Breast epithelium (tissue), 4 donors: ENCODE results near the gene RASEF. TPM values are rescaled to one million over a fixed set of nuclear protein-coding genes. Genes with fewer than 3 reads are reported as not detected.

Experiments used
- DNase-seq, 2 donors: peaks; one replicate each; pipeline ENCODE4 v3.0.0-alpha.2; 2019; ENCODE audit warnings: low spot score in 2 of 2
- H3K27ac ChIP-seq, 2 donors: fragments of 200-600 bp; sonication (generic) in 1 of 2; one replicate each; pipeline ENCODE4 v1.5.1; 2016 to 2019; ENCODE audit warnings: mild to moderate bottlenecking in 1 of 2
- H3K27me3 ChIP-seq, 2 donors: fragments of 200-600 bp; sonication (generic) in 1 of 2; one replicate each; pipeline versions ENCODE4 v1.5.1 to v1.6.0; 2017 to 2019; ENCODE audit warnings: control low read depth in 1 of 2, mild to moderate bottlenecking in 1 of 2
- H3K36me3 ChIP-seq: fragments of 200-600 bp; one replicate; pipeline ENCODE4 v1.5.1; 2019
- H3K4me1 ChIP-seq, 2 donors: fragments of 200-600 bp; sonication (generic); one replicate each; pipeline ENCODE4 v1.5.1; 2016 to 2019; ENCODE audit warnings: control low read depth in 1 of 2
- H3K4me3 ChIP-seq, 3 donors: fragments of 200-600 bp; sonication (generic); 1 replicate in 2 of 3; 2 replicates in 1 of 3; pipeline ENCODE4 v1.5.1; 2016 to 2019; ENCODE audit warnings: mild to moderate bottlenecking in 3 of 3, moderate library complexity in 2 of 3
- H3K9me3 ChIP-seq, 2 donors: fragments of 200-600 bp; sonication (generic) in 1 of 2; one replicate each; pipeline ENCODE4 v1.5.1; 2016 to 2019; ENCODE audit warnings: control low read depth in 1 of 2
- CTCF ChIP-seq, 3 donors: fragments of 450-650 bp; IDR thresholded peaks; one replicate each; pipeline ENCODE4 v1.5.1; 2016 to 2017; ENCODE audit warnings: antibody characterized with exemption in 3 of 3, mild to moderate bottlenecking in 3 of 3, moderate library complexity in 3 of 3
- POLR2A ChIP-seq: fragments of 450-650 bp; IDR thresholded peaks from one replicate; pipeline ENCODE4 v1.6.1; 2016; ENCODE audit warnings: antibody characterized with exemption, mild to moderate bottlenecking, moderate library complexity
- POLR2AphosphoS5 ChIP-seq, 3 donors: sonication (generic); formaldehyde crosslinking; IDR thresholded peaks; one replicate each; pipeline ENCODE4 v1.6.1; 2017; ENCODE audit warnings: antibody characterized with exemption in 3 of 3
- intact Hi-C: fragments of 100-400 bp; cut with DNase I; formaldehyde crosslinking; loops from one replicate; pipeline ENCODE4 v1.15.1; 2023; ENCODE audit warnings: low total_unique reads
- total RNA-seq, 3 donors: library from RNA; depleted of rRNA; stranded (reverse); fragments of >200 nt; gene quantifications; one replicate each; pipeline ENCODE4 v1.1.0, GENCODE V29; 2016

RASEF gene
- total RNA-seq, 3 donors from 2014 or later, result 39.3 to 50.1 TPM; not detected in 1

- Histone ChIP-seq H3K36me3 (no peaks in the 10 kb centered on the region), H3K4me1 (no peaks in the 10 kb centered on the region), H3K27me3 (no peaks in the 10 kb centered on the region), H3K9me3 (no peaks in the 10 kb centered on the region), H3K4me3 (no peak overlapping the region), H3K27ac (peak overlapping the region; percentile 34 to 53)
- intact Hi-C loops, result no loop called here
- TF ChIP-seq POLR2AphosphoS5 (IDR thresholded peaks at IDR 0.05), result no peak
- no peak for TF ChIP-seq POLR2A
- TF ChIP-seq CTCF (IDR thresholded peaks at IDR 0.05), result no peak
- peak in 1 of 2 donors; percentile 24 for DNase-seq
Observed at GRCh38 chr9:83032065-83032625, 30.8 kb downstream of the RASEF start.

- no peak overlapping the region for H3K4me3 ChIP-seq
- intact Hi-C loops, result no loop called here
- no peak overlapping the region for H3K27ac ChIP-seq
- H3K4me1 ChIP-seq, result no peaks in the 10 kb centered on the region
- no peaks in the 10 kb centered on the region for H3K9me3 ChIP-seq
- TF ChIP-seq POLR2AphosphoS5 (IDR thresholded peaks at IDR 0.05), result no peak
- no peak for TF ChIP-seq CTCF (IDR thresholded peaks at IDR 0.05)
- no peak for TF ChIP-seq POLR2A
- DNase-seq, result no peak
- H3K36me3 ChIP-seq, result no peaks in the 10 kb centered on the region
- no peaks in the 10 kb centered on the region for H3K27me3 ChIP-seq
Observed at GRCh38 chr9:83030391-83031107, 32.4 kb downstream of the RASEF start.

GRCh38 chr9:83029531-83030137 lies 33.3 kb downstream of the RASEF start:
- Histone ChIP-seq H3K27me3 (no peaks in the 10 kb centered on the region), H3K9me3 (no peaks in the 10 kb centered on the region), H3K27ac (peak overlapping the region; percentile 11 to 30), H3K4me1 (no peaks in the 10 kb centered on the region), H3K4me3 (no peak overlapping the region), H3K36me3 (no peaks in the 10 kb centered on the region)
- DNase-seq, result no peak
- intact Hi-C loops, result no loop called here
- no peak for TF ChIP-seq CTCF (IDR thresholded peaks at IDR 0.05)

- no peaks in the 10 kb centered on the region for H3K4me1 ChIP-seq
- H3K27me3 ChIP-seq, result no peaks in the 10 kb centered on the region
- intact Hi-C loops, result no loop called here
- no peak overlapping the region for H3K4me3 ChIP-seq
- TF ChIP-seq POLR2AphosphoS5 (IDR thresholded peaks at IDR 0.05) (no peak), CTCF (IDR thresholded peaks at IDR 0.05) (no peak), POLR2A (no peak)
- no peaks in the 10 kb centered on the region for H3K36me3 ChIP-seq
- DNase-seq, result no peak
- H3K27ac ChIP-seq, result peak overlapping the region in 1 of 2 donors; percentile 14
- no peaks in the 10 kb centered on the region for H3K9me3 ChIP-seq
Observed at GRCh38 chr9:83027153-83027891, 35.6 kb downstream of the RASEF start.
